GM21576 (cell line): ENCODE results near the gene ZNF831.

Experiments
- ATAC-seq: cut with Tn5 transposase; IDR thresholded peaks from one replicate; pipeline ENCODE4 v1.9.1; 2021; ENCODE audit warnings: mild to moderate bottlenecking, moderate library complexity; ENCODE audit not compliant: unreplicated experiment

ZNF831 gene

DNA sequence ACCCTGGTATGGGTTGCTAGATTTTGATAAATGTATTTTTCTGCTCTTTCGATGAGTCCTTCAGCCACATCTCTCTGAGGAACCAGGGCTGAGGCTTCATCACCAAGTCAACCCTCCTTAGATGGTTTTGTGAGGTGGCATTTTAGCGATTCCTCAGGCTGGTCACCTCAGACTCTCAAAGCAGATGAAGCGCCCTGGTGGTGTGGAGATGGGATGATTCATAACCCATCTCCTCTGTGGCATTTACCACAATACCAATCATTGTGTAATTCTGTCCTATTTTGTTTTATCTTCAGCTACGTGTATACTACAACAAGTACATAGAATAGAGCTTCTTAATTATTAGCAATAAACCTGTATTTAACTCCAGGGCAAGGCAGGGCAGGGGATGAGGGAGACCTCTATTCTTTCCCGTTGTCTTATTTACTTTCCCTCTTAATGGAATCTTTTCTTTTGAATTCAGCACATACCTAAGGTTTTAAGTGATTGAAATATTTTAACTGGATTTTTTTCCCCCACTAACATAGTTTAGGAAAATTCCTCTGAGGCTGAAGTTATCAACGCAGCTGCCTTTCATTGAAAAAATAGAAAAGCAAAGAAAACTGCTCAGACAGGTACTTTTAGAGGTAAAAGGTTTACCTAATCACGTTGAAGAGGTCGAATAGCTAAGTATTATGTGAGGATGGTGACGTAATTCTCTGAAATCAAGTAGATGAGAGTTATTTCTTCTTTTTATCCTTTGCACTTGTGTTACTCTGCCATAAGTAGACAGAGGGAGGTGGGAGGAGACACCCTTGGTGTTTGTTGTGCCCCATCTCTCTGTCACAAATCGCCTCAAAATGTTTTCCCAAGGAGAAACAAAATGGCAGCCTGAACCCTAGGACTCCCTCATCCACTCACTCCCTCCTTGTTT, 79.3 kb downstream of the ZNF831 start:
- no peak for ATAC-seq

DNA sequence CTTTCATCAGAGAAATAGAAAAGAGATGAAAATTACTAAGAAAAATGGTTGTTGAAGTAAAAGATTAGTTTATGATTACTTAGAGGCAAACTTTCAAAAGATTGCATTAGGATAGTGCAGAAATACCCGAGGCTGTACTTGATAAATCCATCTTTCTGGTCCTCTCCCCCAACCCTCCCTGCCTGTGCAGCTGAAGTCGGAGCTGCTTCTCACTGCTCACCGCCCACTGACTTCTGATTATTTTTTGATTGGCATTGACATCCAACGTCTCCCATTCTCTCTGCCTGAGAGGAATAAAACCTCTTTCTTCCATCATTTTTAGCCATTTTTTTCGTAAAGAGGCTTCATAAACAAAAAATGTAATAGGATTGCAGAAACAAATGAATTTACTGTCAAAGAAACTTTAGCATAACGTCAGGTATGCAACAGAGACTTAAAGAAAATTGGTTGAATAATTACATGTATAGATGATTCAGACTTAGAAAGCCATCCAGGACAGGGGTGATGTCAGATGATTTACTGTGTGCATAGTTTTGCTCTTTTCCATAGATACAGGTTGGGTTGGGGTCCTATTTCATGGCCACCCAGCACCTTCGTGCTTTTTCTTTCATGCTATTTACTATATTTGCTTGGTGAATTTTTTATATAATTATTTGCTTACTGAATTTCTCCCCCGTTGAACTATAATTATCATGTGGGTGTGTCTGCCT, 83.2 kb downstream of the ZNF831 start:
- no peak for ATAC-seq

DNA sequence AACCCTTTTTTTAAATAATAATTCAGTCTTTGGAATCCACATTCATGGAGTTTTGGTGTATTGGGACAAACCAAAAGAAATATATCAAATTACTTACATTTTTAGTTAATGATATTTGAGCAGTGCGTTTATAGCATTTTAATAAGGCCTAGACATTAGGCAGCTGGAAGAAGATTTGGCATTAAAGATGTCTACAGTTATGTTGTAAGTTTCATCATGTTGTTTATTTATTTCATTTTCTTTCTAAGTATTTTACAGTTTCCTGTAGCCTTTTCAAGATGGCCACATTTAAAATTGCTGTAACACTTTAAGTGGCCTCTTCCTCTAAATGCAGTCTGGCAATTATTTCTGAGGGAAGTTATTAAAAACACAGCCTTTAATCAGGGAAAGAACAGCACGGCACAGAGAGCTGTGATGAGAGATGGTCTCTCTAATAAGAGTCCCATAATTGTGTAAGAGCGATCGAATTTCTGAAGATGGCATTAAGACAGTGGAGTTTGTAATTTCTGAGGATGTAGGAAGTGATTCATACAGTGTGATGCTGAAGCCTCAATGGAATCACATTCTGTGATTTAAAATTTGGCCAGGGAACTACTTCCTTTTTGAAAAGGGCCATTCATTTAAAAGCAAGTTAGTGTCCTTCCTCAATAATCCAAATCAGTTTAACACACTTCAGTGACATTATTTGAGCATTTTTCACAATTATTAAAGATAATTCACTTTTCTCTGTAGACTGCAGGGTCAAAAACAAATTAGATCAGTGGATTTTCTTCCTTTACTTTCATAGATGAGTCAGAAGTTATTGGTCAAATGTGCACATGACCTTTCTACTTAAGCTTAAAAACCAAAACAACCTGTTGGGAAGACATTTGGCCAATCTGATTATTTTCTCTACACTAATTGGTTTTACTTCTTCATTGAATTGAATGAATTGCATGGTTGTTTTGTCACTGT, 84.4 kb downstream of the ZNF831 start:
- no peak for ATAC-seq

DNA sequence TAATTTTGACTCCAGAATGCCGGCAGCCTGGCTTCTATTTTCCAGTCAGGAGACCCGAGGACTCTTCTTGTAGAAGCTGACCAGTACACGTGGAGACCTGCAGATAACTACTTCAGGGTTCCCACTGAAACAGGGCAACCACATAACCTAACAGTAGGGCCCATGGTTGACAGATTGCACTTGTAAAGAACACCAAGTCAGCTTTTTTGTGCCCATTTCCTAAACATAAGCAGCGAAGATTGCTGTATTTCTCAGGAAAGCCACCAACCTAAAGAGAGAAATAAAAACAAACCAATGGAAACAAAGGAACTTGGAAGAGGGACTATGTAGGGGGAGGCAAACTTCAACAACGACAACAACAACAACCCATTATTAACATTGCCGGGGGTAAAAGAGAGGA, 86.7 kb downstream of the ZNF831 start:
- ATAC-seq, result no peak

DNA sequence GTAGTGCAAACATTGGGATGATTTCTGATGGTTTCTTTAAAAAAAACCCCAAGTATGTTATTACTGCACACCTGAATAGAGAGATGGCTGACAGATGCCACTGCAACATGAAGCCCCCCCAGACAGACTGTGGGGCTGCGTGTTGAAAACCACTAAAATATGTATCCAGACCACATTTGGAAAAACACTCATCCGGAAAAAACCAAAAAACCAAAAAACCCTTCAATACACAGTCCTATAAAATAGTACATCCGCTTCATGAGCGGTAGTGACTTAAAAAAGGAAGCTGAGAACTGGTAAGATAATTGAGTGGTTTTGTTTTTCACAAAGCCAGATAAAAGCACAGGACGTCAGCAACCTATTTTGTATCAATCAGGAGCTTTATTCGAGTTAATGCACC, 89.7 kb downstream of the ZNF831 start:
- no peak for ATAC-seq

DNA sequence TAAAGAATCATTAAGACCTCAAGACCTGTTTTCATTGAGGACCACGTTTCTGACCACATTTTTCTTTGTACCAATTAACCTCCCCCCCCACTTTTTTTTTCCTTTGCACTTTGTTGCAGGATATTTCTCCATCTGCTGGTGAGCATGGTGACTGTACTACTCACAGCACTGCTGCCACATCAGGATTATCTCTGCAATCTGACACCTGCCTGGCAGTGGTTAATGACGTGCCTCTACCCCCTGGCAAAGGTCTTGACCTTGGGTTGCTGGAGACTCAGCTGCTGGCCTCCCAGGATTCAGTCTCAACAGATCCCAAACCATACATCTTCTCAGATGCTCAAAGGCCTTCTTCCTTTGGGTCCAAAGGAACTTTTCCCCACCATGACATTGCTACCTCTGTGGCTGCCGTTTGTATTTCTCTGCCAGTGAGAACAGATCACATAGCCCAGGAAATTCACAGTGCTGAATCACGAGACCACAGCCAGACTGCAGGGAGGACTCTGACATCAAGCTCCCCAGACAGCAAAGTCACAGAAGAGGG, 90.2 kb downstream of the ZNF831 start:
- no peak for ATAC-seq

DNA sequence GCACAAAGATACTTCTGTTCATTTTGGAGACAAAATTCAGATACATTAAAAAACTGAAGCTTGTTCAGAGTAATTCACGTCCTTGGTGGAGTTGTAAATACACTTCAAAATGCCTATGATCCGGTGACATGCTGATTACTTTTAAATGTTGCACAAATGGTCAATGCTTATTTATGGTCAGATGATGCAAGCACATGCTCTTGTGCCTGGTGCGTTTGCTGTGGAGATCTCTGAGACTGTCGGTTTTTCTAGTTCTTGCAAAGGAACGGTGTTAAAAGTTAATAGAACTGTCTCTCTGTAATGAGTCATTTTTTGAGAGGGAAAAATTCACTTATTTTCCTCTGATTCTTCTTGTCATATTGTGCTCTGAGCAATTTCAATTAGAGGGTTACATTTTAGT, 91.6 kb downstream of the ZNF831 start:
- no peak for ATAC-seq

DNA sequence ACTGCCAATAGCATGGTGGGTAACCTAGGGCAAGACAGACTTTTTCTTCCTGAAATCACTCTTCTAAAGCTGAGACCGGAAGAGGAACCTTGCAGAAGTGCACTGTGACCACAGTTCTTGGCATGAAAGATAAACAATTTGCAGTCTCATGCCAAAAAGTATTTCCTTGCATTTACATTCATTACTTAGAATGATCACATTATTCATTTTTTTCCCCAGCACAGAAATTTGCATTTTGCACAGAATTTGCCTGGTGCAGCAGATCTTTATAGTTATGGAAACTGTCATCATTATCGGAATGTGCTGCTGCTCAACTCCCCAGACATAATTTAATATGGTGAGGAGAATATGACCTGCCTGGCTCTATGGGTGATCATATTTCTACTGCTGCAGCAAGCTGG, 94.6 kb downstream of the ZNF831 start:
- no peak for ATAC-seq

DNA sequence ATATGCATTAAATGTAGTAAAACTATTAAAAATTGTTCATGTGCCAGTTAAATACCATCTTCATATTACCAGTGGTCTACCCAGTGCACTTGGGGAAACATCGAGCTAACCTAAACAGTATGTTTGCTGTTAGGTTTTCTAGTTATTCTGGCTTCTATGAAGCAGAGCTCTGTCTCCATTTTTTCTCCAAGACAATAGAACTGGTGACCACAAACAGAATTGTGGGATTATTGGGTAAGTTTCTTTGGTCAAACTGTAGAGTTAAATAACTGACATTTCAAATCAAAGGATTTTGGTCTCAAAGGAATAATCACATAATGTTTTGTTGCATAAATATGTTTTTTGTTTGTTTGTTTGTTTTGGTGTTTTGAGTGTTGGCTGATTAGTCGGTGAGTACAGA, 96.3 kb downstream of the ZNF831 start:
- no peak for ATAC-seq

DNA sequence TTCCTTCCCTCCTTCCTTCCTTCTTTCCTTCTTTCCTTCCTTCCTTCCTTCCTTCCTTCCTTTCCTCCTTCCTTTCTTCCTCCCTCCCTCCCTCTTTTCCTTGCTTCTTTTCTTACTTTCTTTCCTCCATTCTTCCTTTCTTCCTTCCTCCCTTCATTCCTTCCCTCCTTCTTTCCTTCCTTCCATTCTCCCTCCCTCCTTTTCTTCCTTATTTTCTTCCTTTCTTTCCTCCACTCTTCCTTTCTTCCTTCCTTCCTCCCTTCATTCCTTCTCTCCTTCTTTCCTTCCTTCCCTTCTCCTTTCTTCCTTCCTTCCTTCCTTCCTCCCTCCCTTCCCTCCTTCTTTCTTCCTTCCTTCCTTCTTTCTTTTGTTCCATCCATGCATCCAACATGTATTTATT, 101.7 kb downstream of the ZNF831 start:
- ATAC-seq, result no peak

DNA sequence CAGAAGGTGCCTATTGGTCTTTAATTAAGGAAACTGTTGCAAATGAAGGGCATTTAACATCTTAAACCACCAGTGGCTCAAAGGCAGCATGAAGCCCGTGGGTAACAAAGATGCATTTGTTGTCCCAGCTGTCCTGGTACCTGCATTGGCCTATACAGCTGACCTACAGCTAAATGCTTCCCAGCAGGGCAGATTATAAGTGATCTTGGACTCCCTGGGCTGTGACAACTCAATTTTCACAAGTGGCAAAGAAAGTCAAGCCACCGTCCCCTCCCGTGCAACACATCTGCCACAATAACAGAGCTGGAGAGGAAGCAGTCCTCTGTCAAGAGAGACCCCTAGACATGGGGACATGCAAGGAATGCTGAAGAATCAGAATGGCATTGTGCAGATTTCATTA, 105.2 kb downstream of the ZNF831 start:
- ATAC-seq, result no peak

DNA sequence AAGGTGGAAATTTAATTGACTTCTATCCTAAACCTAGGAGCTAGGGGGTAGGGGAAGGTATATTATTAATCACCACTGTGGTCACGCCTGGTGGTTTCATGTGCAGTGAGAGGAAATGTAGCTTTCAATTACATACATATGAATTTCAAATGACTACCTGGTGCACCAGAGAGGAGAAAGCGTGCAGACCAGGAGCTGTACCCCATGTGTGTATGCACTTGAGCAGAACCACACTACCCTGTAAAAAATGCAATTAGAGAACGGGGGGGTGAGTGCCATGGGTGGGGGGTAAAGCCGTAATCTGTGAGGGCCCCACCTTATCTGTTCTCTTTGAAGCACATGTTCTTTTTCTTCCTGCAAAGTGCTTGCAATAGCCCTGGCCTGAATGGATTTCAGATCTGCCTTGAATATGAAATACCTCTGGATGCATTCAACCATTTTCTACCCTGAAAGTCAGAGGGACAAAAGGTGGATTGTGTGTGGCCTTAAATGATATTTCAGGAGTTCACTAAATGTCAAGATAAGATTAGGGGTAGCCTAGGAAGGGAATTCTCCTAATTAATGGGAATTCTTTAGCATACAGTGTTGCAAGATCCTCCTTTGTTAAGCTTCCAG, 105.9 kb downstream of the ZNF831 start:
- no peak for ATAC-seq

DNA sequence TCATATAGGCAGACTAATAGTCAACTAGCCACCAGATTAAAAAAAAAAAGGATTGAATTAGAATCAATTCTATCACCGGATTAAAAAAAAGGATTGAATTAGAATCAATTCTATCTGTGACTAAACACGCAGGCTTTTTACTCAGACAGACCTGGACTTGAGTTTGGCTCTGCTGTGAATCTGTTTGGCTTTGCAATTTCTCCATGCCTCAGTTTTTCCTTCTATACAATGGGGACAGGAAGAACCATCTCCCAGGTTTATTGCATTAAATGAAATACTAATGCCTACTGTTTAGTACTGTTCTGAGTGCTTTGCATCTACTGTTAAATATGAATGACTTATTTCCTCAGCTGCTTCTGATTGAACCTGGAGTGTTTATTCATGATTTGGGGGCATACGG, 106.8 kb downstream of the ZNF831 start:
- ATAC-seq, result no peak

DNA sequence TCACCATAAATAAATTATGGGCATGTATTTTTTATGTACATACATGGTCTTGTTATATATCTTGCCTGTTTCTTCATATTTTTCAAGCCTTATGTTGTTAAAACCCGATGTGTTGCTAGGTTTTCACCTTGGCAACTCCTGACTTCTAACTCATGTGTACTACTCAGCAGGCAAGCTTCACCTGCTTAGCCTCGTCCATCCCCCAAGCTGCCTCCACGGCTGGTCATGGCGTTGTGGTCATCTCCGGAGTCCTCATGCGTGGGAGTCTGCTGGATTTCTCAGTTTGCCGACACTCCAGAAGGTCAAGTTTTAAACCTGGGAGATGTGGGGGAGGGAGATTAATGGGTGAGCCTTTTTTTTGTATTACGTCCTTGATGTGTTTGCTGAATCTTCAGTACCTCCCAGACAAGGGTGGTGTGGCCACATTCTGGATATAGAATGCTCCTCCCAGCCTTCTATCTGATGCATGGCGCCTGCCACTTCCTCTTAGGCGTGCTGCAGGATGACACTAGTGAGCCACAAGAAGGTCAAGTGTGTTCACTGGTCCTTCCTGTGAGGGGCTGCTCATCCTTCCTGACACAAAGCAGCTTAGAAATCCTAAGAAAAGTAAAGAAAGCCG, 110.2 kb downstream of the ZNF831 start:
- ATAC-seq, result no peak

DNA sequence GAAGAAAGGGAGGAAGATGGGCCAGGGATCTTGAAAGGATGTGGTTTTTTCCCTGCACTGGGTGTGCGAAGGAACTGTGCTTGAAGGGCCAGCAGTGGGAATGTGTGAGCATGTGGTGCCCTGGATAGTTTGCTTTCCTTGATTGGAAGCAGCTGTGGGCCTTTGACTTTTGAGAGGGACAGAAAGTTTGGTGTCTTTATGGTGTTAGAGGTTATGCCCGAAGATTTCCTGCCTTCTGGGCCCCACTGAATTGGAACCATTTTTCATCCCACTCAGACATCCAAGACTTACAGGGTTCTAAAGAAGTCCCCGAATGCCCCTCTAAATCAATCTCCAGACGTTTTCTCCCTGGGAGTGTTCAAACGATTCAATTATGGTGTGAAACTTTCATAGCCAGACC, 113.3 kb downstream of the ZNF831 start:
- ATAC-seq, result no peak

DNA sequence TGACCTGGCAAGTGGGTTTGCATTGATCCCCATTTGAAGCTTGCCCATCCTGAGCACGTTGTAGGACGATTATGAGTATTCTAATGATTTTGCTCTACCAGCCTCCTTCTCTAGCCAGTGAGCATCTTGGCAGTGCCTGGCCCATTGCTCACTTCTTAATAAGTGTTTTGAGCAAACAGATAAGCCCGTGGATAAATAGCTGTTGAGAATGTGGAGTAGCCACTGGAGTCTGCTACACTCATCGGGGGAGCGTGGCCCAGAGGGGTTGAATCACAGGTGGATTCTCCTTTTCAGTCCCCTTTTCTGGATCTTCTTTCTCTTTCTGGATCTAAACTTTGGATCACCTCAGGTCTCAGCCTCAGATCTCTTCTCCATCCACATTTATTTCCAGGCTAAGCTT, 120.8 kb downstream of the ZNF831 start:
- ATAC-seq, result no peak

DNA sequence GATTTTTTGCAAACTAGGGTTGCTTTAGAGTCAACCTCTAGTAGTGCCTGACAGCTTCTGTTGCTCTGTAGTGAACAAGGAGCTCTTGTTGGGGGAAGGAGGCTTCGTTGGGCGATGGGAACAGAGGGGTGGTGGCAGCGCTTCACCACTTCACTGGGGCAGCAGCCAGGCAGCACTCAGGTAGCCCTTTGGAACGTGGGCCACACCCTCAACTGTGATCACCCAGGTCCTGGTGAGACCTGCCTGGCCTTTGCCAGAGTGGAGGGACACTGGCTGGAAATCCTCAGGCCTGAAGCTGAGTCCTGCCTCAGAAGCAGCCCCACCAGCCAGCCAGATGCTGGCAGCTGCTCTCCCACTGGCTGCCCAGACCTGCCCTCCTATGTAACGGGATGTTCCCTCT, 126.4 kb downstream of the ZNF831 start:
- ATAC-seq, result no peak

DNA sequence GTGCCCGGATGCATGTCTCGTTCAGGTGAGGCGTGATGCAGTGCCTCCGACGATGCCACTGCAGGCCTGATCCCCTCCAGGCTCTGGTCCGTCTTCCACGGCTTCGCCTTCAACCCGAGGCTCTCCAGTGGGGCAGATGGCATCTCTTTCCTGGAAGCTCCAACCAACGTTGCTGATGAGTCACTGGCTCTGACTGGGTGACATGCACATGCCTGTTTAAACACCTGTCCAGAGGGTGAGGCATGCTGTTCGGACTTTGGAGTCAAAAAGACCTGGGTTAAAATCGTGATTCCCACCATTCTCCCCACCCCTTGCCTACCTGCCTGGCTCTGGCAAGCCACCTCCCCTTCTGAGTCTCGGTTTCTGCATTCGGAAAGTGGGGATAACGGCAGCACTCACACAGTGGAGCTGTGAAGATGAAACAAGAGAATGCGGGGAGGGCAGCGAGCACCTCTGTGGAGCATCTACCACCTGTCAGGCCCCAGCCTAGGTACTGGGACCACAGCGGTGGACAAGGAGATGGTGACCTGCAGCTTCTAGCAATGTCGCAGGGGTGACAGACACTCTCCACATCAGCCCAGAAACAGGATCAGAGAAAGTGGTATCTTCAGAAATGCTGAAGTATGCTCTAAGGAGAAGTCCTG, 128.2 kb downstream of the ZNF831 start:
- ATAC-seq, result no peak

DNA sequence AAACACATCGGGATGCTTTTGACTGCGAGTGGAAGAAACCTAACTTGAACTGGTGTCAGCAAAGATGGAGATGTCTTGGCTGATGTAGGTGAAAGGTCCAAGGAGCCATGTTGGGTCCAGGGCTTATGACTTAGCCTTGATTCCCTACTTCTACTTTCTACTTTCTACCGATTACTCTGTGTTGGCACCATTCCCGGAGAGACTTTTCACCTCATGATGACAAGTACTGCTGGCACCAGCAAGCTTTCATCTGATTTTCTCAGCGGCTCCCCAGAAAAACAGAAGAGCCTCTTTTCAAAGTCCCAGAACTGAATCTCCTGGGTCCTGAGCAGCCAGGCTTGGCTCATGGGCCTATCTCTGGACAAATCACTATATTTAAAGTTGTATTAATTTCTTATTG, 131.9 kb downstream of the ZNF831 start:
- ATAC-seq, result no peak

DNA sequence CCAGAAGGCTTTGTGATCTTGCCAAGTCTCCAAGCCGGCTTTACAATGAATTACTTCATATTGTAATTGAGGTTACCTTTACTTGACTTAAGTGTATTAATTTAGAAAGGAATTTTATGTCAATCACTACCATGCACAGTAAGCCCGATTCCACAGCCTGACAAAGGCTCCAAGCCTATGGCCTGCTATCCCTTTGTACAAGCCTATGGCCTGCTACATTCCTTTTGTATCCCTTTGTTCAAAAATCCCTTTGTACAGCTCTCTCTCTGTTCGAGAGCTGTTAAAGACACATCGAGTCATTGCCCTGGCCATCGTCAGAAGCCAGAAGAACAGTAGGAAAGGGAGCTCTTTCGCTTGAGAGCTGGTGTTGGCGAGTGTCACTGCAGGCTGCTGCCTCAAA, 134.1 kb downstream of the ZNF831 start:
- ATAC-seq, result no peak
